ENCODE results near the gene RIPK3. TPM values are rescaled to one million over a fixed set of nuclear protein-coding genes. Genes with fewer than 3 reads are reported as not detected.
"Not testable (repeated sequence)": the region's sequence is repeated elsewhere in the genome, so short reads cannot be mapped to it uniquely, and the experiment has no call there.

The RIPK3 gene
- total RNA-seq, 1 donor: 9.9 TPM

DNA sequence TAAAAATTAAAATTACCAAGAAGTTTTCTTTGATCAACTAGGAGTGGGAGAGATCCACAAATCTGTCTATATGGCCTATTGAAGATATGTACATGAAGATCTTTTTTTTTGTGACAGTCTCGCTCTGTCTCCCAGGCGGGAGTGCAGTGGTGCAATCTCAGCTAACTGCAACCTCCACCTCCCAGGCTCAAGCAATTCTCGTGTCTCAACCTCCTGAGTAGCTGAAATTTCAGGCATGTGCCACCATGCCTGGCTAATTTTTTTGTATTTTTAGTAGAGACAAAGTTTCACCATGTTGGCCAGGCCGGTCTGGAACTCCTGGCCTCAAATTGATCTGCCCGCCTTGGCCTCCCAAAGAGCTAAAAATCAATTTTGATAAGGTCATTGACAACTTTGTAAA is 23.6 kb upstream of the RIPK3 start:
- no peaks in the 10 kb centered on the region for H3K9me3 ChIP-seq (ENCODE audit: low read depth, low read length)
- peaks cover 28% of the 10 kb centered on the region for H3K4me1 ChIP-seq (ENCODE audit: insufficient read depth, low read length)
- H3K4me3 ChIP-seq (ENCODE audit: low read length): no peak overlapping the region
- peaks cover 34% of the 10 kb centered on the region for H3K27me3 ChIP-seq (ENCODE audit: insufficient read depth, low read length)

DNA sequence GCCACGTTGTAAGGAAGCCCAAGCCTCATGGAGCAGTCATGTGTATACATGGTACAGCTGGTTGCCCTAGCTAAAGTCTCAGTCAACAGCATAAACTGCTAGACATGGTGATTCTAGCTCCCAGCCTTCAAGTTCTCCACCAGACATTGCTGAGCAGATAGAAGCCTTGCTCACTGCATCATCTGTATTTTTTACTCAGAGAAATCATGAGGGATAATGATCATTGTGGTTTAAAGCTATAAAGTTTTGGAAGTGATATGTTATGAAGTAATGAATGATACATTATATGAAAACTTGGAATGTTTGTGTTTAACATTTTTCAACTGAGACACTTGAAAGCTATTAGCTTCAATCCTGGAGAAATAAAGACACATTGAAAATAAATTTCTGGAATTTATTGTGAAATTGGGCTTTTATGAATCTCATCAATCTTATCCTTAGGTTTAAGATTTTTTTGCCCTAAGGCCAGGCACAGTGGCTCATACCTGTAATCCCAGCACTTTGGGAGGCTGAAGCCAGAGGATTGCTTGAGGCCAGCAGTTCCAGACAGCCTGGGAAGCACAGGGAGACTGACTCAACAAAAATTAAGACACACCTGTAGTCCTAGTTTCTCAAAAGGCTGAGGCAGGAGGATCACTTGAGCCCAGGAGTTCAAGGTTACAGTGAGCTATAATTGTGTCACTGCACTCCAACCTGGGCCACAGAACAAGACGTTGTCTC is 22.6 kb upstream of the RIPK3 start:
- peaks cover 27% of the 10 kb centered on the region for H3K27me3 ChIP-seq (ENCODE audit: insufficient read depth, low read length)
- H3K4me3 ChIP-seq (ENCODE audit: low read length): no peak overlapping the region
- no peaks in the 10 kb centered on the region for H3K9me3 ChIP-seq (ENCODE audit: low read depth, low read length)
- peaks cover 20% of the 10 kb centered on the region for H3K4me1 ChIP-seq (ENCODE audit: insufficient read depth, low read length)

- no peak overlapping the region for H3K4me3 ChIP-seq (ENCODE audit: low read length)
- no peaks in the 10 kb centered on the region for H3K9me3 ChIP-seq (ENCODE audit: low read depth, low read length)
- H3K27me3 ChIP-seq (ENCODE audit: insufficient read depth, low read length): peaks cover 16% of the 10 kb centered on the region
- H3K4me1 ChIP-seq (ENCODE audit: insufficient read depth, low read length): peaks cover 10% of the 10 kb centered on the region
Observed at GRCh38 chr14:24361326-24361725, 21.5 kb upstream of the RIPK3 start.

DNA sequence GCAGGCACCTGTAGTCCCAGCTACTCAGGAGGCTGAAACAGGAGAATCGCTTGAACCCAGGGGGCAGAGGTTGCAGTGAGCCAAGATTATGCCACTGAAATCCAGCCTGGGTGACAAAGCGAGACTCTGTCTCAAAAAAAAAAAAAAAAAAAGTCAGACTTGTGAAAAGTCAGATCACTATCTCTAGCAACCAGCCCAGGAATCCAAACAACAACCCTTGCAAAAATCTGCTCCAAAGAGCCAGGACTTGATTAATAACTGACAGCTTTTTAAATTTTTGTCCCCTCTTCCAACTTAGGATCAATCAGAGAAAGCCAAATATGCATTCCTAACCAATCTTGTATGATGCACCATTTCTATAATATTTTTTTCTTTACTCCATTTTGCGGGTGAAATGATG is 20.5 kb upstream of the RIPK3 start:
- H3K27me3 ChIP-seq (ENCODE audit: insufficient read depth, low read length): peaks cover 6% of the 10 kb centered on the region
- no peak overlapping the region for H3K4me3 ChIP-seq (ENCODE audit: low read length)
- no peaks in the 10 kb centered on the region for H3K9me3 ChIP-seq (ENCODE audit: low read depth, low read length)
- H3K4me1 ChIP-seq (ENCODE audit: insufficient read depth, low read length): no peaks in the 10 kb centered on the region

DNA sequence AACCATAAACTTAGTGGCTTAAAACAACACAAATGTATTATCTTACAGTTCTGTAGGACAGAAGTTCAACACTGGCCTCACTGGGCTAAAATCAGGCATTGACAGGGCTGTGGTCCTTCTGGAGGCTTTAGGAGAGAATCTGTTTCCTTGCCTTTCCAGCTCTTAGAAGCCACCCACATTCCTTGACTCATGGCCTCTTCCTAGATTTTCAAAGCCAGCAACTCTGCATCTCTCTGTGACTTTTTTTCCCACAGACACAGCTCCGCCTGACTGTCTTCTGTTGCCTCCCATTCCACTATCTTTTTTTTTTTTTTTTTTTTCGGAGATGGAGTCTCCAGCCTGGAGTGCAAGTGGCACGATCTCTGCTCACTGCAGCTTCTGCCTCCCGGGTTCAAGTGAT is 16.4 kb upstream of the RIPK3 start:
- Histone ChIP-seq H3K9me3 (ENCODE audit: low read depth, low read length) (no peaks in the 10 kb centered on the region), H3K27me3 (ENCODE audit: insufficient read depth, low read length) (peaks cover under 1% of the 10 kb centered on the region), H3K4me1 (ENCODE audit: insufficient read depth, low read length) (no peaks in the 10 kb centered on the region), H3K4me3 (ENCODE audit: low read length) (no peak overlapping the region)

DNA sequence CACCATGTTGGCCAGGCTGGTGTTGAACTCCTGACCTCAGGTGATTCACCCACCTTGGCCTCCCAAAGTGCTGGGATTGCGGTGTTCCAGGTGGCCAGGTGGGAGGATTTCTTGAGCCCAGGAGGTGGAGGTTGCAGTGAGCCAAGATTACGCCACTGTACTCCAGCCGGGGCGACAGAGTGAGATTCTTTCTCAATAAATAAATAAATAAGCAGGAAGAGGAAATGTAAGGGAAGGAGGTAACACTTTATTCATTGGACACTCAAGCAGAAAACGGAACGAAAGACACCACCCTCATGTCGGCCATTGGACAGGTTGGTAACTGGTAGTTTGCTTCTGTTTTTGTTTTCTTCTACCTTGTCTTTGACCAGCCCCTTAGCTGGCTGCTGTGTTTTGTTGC is 15.2 kb upstream of the RIPK3 start:
- H3K4me1 ChIP-seq (ENCODE audit: insufficient read depth, low read length): no peaks in the 10 kb centered on the region
- H3K9me3 ChIP-seq (ENCODE audit: low read depth, low read length): no peaks in the 10 kb centered on the region
- H3K4me3 ChIP-seq (ENCODE audit: low read length): no peak overlapping the region

GRCh38 chr14:24354482-24354825 is 14.7 kb upstream of the RIPK3 start:
- H3K4me3 ChIP-seq (ENCODE audit: low read length): not testable (repeated sequence)

More for the DNA sequence above, 15.2 kb upstream of the RIPK3 start:
- peaks cover 2% of the 10 kb centered on the region for H3K27me3 ChIP-seq (ENCODE audit: insufficient read depth, low read length)

GRCh38 chr14:24353559-24354481 is 14.0 kb upstream of the RIPK3 start:
- Histone ChIP-seq H3K27me3 (ENCODE audit: insufficient read depth, low read length) (peaks cover 5% of the 10 kb centered on the region), H3K4me1 (ENCODE audit: insufficient read depth, low read length) (no peaks in the 10 kb centered on the region), H3K9me3 (ENCODE audit: low read depth, low read length) (no peaks in the 10 kb centered on the region), H3K4me3 (ENCODE audit: low read length) (no peak overlapping the region)

More at GRCh38 chr14:24354482-24354825, 14.7 kb upstream of the RIPK3 start:
- not testable (repeated sequence) for H3K27me3 ChIP-seq (ENCODE audit: insufficient read depth, low read length); H3K4me1 ChIP-seq (ENCODE audit: insufficient read depth, low read length); H3K9me3 ChIP-seq (ENCODE audit: low read depth, low read length)

DNA sequence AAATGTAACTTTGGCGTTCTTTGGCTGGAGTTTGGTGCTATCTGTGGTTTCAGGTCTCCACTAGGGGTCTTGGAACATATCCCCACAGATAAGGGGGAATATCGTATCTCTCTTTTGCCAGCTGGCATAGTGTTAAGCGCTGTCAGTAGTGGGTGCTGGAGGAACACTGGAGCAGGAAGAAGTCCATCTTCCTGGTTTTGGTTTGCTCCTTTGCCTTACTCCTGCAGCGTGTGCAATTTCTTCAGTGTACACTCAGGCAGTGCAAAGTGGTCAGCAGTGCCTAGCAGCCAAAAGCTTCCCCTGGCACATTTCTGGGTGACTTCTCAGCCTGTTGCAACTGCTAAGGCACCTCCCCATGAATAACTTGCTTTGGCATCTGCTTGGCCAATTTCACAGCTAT is 11.7 kb upstream of the RIPK3 start:
- no peak overlapping the region for H3K4me3 ChIP-seq (ENCODE audit: low read length)
- H3K27me3 ChIP-seq (ENCODE audit: insufficient read depth, low read length): peaks cover 9% of the 10 kb centered on the region
- no peaks in the 10 kb centered on the region for H3K4me1 ChIP-seq (ENCODE audit: insufficient read depth, low read length)
- H3K9me3 ChIP-seq (ENCODE audit: low read depth, low read length): no peaks in the 10 kb centered on the region

- H3K27me3 ChIP-seq (ENCODE audit: insufficient read depth, low read length): peaks cover 9% of the 10 kb centered on the region
- no peak overlapping the region for H3K4me3 ChIP-seq (ENCODE audit: low read length)
- no peaks in the 10 kb centered on the region for H3K4me1 ChIP-seq (ENCODE audit: insufficient read depth, low read length)
- H3K9me3 ChIP-seq (ENCODE audit: low read depth, low read length): no peaks in the 10 kb centered on the region
Observed at GRCh38 chr14:24349742-24350141, 10.0 kb upstream of the RIPK3 start.

DNA sequence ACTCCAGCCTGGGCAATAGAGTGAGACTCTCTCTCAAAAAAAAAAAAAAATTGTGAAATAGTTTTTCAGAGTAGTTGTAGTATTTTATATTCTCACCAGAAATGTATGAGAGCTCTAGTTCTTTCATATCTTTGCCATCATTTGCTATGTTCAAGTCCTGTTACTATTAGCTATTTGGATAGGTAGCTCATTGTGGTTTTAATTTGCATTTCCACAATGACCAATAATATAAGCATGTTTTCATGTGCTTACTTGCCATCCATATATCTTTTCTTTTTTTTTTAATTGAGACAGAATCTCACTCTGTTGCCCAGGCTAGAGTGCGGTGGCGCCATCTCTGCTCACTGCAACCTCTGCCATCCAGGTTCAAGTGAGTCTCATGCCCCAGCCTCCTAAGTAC is 8.4 kb upstream of the RIPK3 start:
- Histone ChIP-seq H3K9me3 (ENCODE audit: low read depth, low read length) (no peaks in the 10 kb centered on the region), H3K4me3 (ENCODE audit: low read length) (no peak overlapping the region), H3K4me1 (ENCODE audit: insufficient read depth, low read length) (no peaks in the 10 kb centered on the region), H3K27me3 (ENCODE audit: insufficient read depth, low read length) (peaks cover 9% of the 10 kb centered on the region)

GRCh38 chr14:24347134-24347533 is 7.3 kb upstream of the RIPK3 start:
- H3K9me3 ChIP-seq (ENCODE audit: low read depth, low read length): no peaks in the 10 kb centered on the region

DNA sequence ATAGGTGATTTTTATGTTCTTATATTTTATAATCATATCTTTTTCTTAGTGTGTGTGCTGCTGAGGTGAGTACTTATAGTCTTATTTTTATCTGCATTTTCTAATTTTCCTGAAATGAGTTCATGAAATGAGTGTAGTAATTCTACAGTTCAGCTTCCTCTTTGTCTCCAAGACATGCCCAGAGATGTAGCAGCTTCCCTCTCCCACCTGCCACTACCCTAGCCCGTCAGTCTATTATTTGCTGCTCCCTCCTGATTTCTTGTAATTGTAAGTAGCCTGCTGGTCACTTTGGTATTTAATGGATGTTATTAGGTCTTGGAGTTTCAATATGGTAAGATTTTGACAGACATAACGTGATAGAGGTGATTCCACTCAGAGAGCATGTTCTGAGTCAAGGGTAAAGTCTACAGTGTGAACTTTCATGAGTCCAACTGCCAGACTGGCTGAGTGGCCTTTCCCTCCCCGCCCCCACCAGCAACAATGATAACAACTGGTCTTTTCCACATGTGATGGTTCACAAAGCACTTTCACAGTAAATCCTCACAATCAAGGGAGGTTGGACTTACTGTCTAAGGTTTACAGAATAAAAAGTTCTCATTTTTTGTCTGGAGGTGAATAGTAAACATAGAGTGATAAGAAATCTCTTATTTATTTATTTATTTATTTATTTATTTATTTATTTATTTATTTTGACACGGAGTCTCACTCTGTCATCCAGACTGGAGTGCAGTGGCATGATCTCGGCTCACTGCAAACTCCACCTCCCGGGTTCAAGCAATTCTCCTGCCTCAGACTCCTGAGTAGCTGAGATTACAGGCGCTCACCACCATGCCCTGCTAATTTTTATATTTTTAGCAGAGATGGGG is 4.2 kb upstream of the RIPK3 start:
- no peak overlapping the region for H3K4me3 ChIP-seq (ENCODE audit: low read length)

More at GRCh38 chr14:24347134-24347533, 7.3 kb upstream of the RIPK3 start:
- Histone ChIP-seq H3K27me3 (ENCODE audit: insufficient read depth, low read length) (peaks cover 9% of the 10 kb centered on the region), H3K4me3 (ENCODE audit: low read length) (no peak overlapping the region), H3K4me1 (ENCODE audit: insufficient read depth, low read length) (no peaks in the 10 kb centered on the region)

DNA sequence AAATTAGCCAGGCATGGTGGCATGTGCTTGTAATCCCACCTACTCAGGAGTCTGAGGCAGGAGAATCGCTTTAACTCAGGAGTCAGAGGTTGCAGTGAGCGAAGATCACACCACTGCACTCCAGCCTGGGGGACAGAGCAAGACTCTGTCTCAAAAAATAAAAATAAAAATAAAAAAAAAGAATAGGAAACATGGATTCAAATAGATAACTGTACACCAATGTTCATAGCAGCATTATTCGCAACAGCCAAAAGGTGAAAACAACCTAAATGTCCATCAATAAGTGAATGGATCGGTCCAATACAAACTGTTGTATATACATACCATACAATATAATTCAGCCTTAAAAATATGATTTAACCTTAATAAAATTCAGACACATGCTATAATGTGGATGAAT is 3.1 kb upstream of the RIPK3 start:
- Histone ChIP-seq H3K4me3 (ENCODE audit: low read length) (no peak overlapping the region), H3K9me3 (ENCODE audit: low read depth, low read length) (no peaks in the 10 kb centered on the region), H3K4me1 (ENCODE audit: insufficient read depth, low read length) (peaks cover 26% of the 10 kb centered on the region), H3K27me3 (ENCODE audit: insufficient read depth, low read length) (peaks cover 3% of the 10 kb centered on the region)

More for the DNA sequence above, 4.2 kb upstream of the RIPK3 start:
- H3K9me3 ChIP-seq (ENCODE audit: low read depth, low read length): no peaks in the 10 kb centered on the region
- peaks cover 16% of the 10 kb centered on the region for H3K4me1 ChIP-seq (ENCODE audit: insufficient read depth, low read length)
- peaks cover 3% of the 10 kb centered on the region for H3K27me3 ChIP-seq (ENCODE audit: insufficient read depth, low read length)

DNA sequence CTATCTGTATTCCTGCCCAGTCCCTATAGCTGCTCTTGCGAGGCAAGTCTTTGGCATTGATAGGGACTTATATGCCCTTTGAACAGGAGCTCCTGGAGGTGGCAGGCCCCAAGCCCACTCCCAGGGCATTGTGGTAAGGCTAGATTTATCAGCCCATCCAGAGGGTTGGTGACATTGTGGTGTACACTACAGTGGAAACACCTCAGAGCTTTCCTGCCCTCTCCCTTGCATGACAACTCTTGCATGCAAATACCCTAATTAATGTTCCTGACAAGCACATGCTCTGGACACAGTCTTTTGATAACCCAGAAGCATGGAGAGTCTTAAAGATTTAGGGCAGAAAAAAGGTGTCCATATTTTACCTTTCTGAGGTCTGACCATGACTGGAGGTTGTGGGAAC is 815 bp upstream of the RIPK3 start:
- Histone ChIP-seq H3K4me1 (ENCODE audit: insufficient read depth, low read length) (peaks cover 44% of the 10 kb centered on the region), H3K27me3 (ENCODE audit: insufficient read depth, low read length) (no peaks in the 10 kb centered on the region), H3K4me3 (ENCODE audit: low read length) (no peak overlapping the region), H3K9me3 (ENCODE audit: low read depth, low read length) (no peaks in the 10 kb centered on the region)

All from mononuclear cell (primary cell).